RWPE1 (cell line): ENCODE data around the gene PLEKHH1.

Source experiments
- CTCF ChIA-PET: fragments of 350-600 bp; sonication (Branson Sonifier 250); formaldehyde crosslinking; extraction: SDS; loops from one replicate; lab custom pipeline; 2021; lab: Yijun Ruan, JAX
- POLR2A ChIA-PET: fragments of 400-600 bp; formaldehyde crosslinking; extraction: SDS; loops from one replicate; lab custom pipeline; 2020; ENCODE audit warnings: antibody characterized with exemption; ENCODE audit not compliant: low non-redundant PET; lab: Yijun Ruan, JAX
- DNase-seq: peaks from one replicate; pipeline ENCODE4 v3.0.0; 2012; ENCODE audit warnings: low spot score
- H3K27ac ChIP-seq: fragments of 450-650 bp; 2 replicates; pipeline ENCODE4 v1.5.1; 2017
- CTCF ChIP-seq: fragments of 450-650 bp; conservative IDR thresholded peaks from 2 replicates; pipeline ENCODE4 v1.5.1; 2017; ENCODE audit warnings: low read depth, mild to moderate bottlenecking

The PLEKHH1 gene

GRCh38 chr14:67487937-67488893 lies 44.9 kb upstream of the PLEKHH1 start, which contains the start of gene TMEM229B:
Gene TMEM229B (minus strand): TSS chr14:67488721. CDS start chr14:67473923, 14,798 bp downstream.
- no peak for TF ChIP-seq CTCF

GRCh38 chr14:67490196-67490595 lies 42.9 kb upstream of the PLEKHH1 start:
- no peak for DNase-seq
- ChIA-PET POLR2A (no interaction called here), CTCF (no interaction called here)
- no peak overlapping the region for H3K27ac ChIP-seq
- TF ChIP-seq CTCF = no peak

More at GRCh38 chr14:67487937-67488893, 44.9 kb upstream of the PLEKHH1 start, which contains the start of gene TMEM229B:
- no peak for DNase-seq
- CTCF ChIA-PET = no interaction called here
- H3K27ac ChIP-seq = no peak within 1 kb of the TSS
- POLR2A ChIA-PET = no interaction called here

- POLR2A ChIA-PET = no interaction called here
- DNase-seq = no peak
- H3K27ac ChIP-seq = no peak overlapping the region
Observed at GRCh38 chr14:67491285-67491684, 41.8 kb upstream of the PLEKHH1 start.

GRCh38 chr14:67491741-67492507 lies 41.2 kb upstream of the PLEKHH1 start:
- no peak overlapping the region for H3K27ac ChIP-seq
- DNase-seq = no peak
- CTCF ChIA-PET = interaction anchor here (0.6 kb wide), 1 partner anchor 80 kb away, joined by 3 read pairs; no protein-coding TSS in a partner anchor
- POLR2A ChIA-PET = no interaction called here
- no peak for TF ChIP-seq CTCF

More at GRCh38 chr14:67491285-67491684, 41.8 kb upstream of the PLEKHH1 start:
- CTCF ChIA-PET = interaction anchor here (0.6 kb wide), 1 partner anchor 80 kb away, joined by 3 read pairs; no protein-coding TSS in a partner anchor
- TF ChIP-seq CTCF = no peak

- no peak for DNase-seq
- H3K27ac ChIP-seq = no peak overlapping the region
- CTCF ChIA-PET = no interaction called here
- TF ChIP-seq CTCF = no peak
- POLR2A ChIA-PET = no interaction called here
Observed at GRCh38 chr14:67492538-67492937, 40.6 kb upstream of the PLEKHH1 start.

- CTCF ChIA-PET = no interaction called here
- POLR2A ChIA-PET = no interaction called here
- no peak for TF ChIP-seq CTCF
- H3K27ac ChIP-seq = no peak overlapping the region
- no peak for DNase-seq
Observed at GRCh38 chr14:67493092-67493717, 39.9 kb upstream of the PLEKHH1 start.
